NCI-H146 treated with DMSO at 0.1 percent for 48 hours (cell line): Measurements from ENCODE around the gene CBY3.
"Not testable (repeated sequence)": the region's sequence is repeated elsewhere in the genome, so short reads cannot be mapped to it uniquely, and the experiment has no call there.

ENCODE experiments used
- DNase-seq: peaks from one replicate; lab custom pipeline; 2025; ENCODE audit not compliant: unreplicated experiment; lab: John Stamatoyannopoulos, UW

The CBY3 gene

GRCh38 chr5:179678223-179679013, 2.4 kb downstream of the CBY3 start:
- DNase-seq: peak; percentile 70

DNA sequence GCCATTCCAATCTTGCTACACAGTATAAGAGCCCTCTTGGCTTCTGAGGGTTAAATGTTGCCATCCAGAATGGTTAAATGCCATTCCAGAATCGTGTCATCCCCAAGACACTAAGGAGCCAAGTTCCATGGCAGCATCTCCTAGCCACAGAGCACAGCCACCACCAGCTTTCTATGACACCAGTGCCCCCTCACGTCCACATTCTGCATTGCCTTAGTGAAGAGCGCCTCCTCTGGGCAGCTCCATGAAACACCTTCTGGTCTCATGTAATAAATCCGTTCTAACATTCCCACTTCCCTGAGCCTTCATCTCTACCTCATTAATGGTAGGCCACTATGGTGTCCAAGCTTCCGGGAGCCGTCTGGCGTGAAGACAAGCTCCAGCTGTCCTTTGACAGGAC, 12.4 kb downstream of the CBY3 start:
- peak; percentile 25 for DNase-seq

GRCh38 chr5:179661647-179662046, 19.2 kb downstream of the CBY3 start:
- not testable (repeated sequence) for DNase-seq

GRCh38 chr5:179658179-179658856, 22.5 kb downstream of the CBY3 start:
- peak; percentile 26 for DNase-seq

DNA sequence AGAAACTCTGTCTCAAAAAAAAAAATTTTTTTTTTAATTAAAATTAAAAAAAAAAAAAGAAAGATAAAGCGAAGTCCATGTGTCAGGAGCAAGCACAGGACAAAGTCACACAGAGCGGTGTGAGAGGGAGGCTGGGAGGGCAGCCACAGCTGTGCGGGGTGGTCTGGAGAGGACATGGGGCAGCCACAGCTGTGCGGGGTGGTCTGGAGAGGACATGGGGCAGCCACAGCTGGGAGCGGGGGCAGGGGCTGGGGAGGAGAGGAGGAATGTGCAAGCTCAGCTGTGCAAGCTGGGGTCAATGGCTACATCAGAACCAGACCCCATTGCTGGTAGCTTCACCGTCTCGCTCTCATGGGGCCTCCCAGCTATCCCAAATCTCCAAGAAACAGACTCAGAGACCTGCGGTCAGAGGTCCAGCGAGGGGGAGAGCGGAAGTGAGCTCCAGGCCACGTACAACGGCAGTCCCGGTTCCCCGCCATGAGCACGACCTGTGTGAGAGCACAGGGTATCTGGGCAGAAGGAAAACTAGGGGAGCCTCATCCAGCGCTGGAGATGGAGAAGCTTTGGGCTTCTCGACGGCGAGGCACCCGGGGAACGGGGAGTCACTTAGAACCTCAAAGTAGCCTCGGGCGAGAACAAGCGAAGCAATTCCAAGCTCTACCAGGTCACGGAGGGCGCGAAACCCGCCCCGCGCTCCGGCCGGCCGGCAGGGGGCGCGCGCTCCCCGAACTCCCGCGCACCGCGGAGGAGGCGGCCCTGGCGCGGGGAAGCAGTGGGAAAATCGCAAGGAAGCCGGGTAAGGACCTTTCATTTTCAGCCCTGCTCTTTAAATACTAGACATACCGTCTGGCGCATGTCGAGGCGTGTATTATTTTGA, 23.3 kb downstream of the CBY3 start:
- DNase-seq: not testable (repeated sequence)

GRCh38 chr5:179653135-179653534, 27.7 kb downstream of the CBY3 start:
- DNase-seq: not testable (repeated sequence)

- not testable (repeated sequence) for DNase-seq
Observed at GRCh38 chr5:179650245-179650644, 30.6 kb downstream of the CBY3 start.

- DNase-seq: not testable (repeated sequence)
Observed at GRCh38 chr5:179649166-179649703, 31.6 kb downstream of the CBY3 start.

GRCh38 chr5:179648410-179648809, 32.4 kb downstream of the CBY3 start:
- no peak for DNase-seq

- DNase-seq: not testable (repeated sequence)
Observed at GRCh38 chr5:179644766-179645165, 36.1 kb downstream of the CBY3 start.

DNA sequence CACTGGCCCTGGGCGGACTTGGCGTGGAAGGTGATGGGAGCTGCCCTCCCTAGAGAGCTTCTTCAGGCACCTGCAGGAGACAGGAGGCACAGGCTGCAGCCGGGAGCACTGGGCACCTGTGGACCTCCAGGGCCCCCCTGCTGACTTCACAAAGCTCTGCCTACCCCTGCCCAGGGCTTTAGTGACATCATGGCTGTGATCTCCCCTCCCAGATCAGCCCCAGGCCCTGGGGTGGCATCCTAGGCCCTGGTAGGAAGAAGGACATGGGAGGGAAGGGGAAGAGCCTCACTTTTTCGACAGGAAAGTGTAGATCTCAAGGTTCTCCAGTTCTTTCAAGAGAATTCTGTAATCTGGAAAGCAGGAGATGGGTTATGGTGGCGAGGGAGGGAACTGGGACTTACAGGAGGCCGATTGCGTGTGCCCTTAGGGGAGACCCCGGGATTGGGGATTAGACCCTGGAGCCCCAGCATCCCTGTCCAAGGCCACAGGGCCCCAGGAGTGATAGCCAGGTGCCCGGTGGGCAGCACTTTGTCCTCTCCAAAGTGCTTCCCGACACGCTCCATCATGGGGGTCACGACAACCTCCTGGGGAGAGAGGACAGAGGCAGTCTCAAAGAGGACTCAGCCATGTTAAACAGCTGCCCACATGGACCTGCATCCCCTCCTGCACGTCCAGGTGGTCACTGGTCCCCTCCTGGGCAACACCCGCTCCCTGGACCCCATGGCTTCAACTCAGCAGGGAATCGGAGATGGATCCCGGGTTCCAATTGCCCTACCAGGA, 37.5 kb downstream of the CBY3 start:
- not testable (repeated sequence) for DNase-seq

GRCh38 chr5:179642626-179643025, 38.2 kb downstream of the CBY3 start:
- not testable (repeated sequence) for DNase-seq

- not testable (repeated sequence) for DNase-seq
Observed at GRCh38 chr5:179641745-179642144, 39.1 kb downstream of the CBY3 start.

- not testable (repeated sequence) for DNase-seq
Observed at GRCh38 chr5:179639296-179639695, 41.5 kb downstream of the CBY3 start.

- not testable (repeated sequence) for DNase-seq
Observed at GRCh38 chr5:179634370-179635172, 46.3 kb downstream of the CBY3 start.

- DNase-seq: not testable (repeated sequence)
Observed at GRCh38 chr5:179633501-179634369, 47.1 kb downstream of the CBY3 start.
